AG04450 (cell line): ENCODE results near the gene USP7. TPM values are rescaled to one million over a fixed set of nuclear protein-coding genes. Genes with fewer than 3 reads are reported as not detected.

ENCODE experiments used
- CTCF ChIA-PET: fragments of 300-600, 350-600 bp; formaldehyde crosslinking; extraction: SDS; loops from one replicate; lab custom pipeline; 2022; ENCODE audit warnings: antibody characterized with exemption, inconsistent platforms; lab: Charles Lee
- POLR2A ChIA-PET: fragments of 350-600 bp; formaldehyde crosslinking; extraction: SDS; loops from one replicate; lab custom pipeline; 2021; ENCODE audit warnings: antibody characterized with exemption, inconsistent platforms; lab: Yijun Ruan, JAX
- DNase-seq: peaks from one replicate; pipeline ENCODE4 v3.0.0-alpha.2; 2011; ENCODE audit warnings: low read depth, low spot score
- H3K27ac ChIP-seq: one replicate; pipeline ENCODE4 v1.5.1; 2012; ENCODE audit warnings: low read depth, low read length, control low read depth
- H3K27me3 ChIP-seq: one replicate; pipeline ENCODE4 v1.6.0; 2012; ENCODE audit warnings: low read length; ENCODE audit not compliant: control insufficient read depth, insufficient read depth
- H3K4me3 ChIP-seq: 2 replicates; pipeline ENCODE4 v1.5.1; 2011; ENCODE audit warnings: mild to moderate bottlenecking, low read depth, low read length, control low read depth
- H3K9me3 ChIP-seq: 2 replicates; pipeline ENCODE4 v1.5.1; 2012; ENCODE audit warnings: low read length; ENCODE audit not compliant: control insufficient read depth, insufficient read depth
- CTCF ChIP-seq: IDR thresholded peaks from 2 replicates; pipeline ENCODE4 v1.5.1; 2011; ENCODE audit warnings: low read depth, low read length, control low read depth, inconsistent platforms
- polyA plus RNA-seq: library from polyadenylated mRNA; depleted of rRNA; stranded (reverse); fragments of >200 nt; gene quantifications from 2 replicates; pipeline ENCODE4 v1.2.3, GENCODE V29; 2011

Gene USP7
- polyA plus RNA-seq, 1 experiment: 26.9 TPM

- Histone ChIP-seq H3K9me3 (no peaks in the 10 kb centered on the region), H3K27me3 (no peaks in the 10 kb centered on the region), H3K27ac (no peak overlapping the region), H3K4me3 (no peak overlapping the region)
- POLR2A ChIA-PET: no interaction called here
- DNase-seq: no peak
- no peak for TF ChIP-seq CTCF
- CTCF ChIA-PET: no interaction called here
Measured at GRCh38 chr16:8929086-8929748, 34.5 kb downstream of the USP7 start.

GRCh38 chr16:8928467-8928957 lies 35.2 kb downstream of the USP7 start:
- Histone ChIP-seq H3K4me3 (no peak overlapping the region), H3K27ac (no peak overlapping the region), H3K27me3 (no peaks in the 10 kb centered on the region), H3K9me3 (no peaks in the 10 kb centered on the region)
- ChIA-PET POLR2A (no interaction called here), CTCF (interaction anchor here (0.5 to 1.3 kb wide), 4 partner anchors 8 to 1809 kb away, joined by 3 to 13 read pairs (median 3); no protein-coding TSS in a partner anchor)
- no peak for TF ChIP-seq CTCF
- peak; percentile 21 for DNase-seq

GRCh38 chr16:8926827-8927226 lies 36.9 kb downstream of the USP7 start:
- no peak overlapping the region for H3K27ac ChIP-seq
- no peak overlapping the region for H3K4me3 ChIP-seq
- no peaks in the 10 kb centered on the region for H3K9me3 ChIP-seq
- no peak for DNase-seq
- no peaks in the 10 kb centered on the region for H3K27me3 ChIP-seq
- ChIA-PET POLR2A (no interaction called here), CTCF (no interaction called here)
- no peak for TF ChIP-seq CTCF

- Histone ChIP-seq H3K4me3 (no peak overlapping the region), H3K9me3 (no peaks in the 10 kb centered on the region), H3K27me3 (no peaks in the 10 kb centered on the region), H3K27ac (no peak overlapping the region)
- ChIA-PET POLR2A (no interaction called here), CTCF (interaction anchor here (0.6 to 1.1 kb wide), 4 partner anchors 11 to 176 kb away, joined by 3 to 4 read pairs (median 4); no protein-coding TSS in a partner anchor)
- no peak for DNase-seq
- no peak for TF ChIP-seq CTCF
Measured at GRCh38 chr16:8925455-8925854, 38.3 kb downstream of the USP7 start.

GRCh38 chr16:8924214-8924613 lies 39.5 kb downstream of the USP7 start:
- Histone ChIP-seq H3K27me3 (no peaks in the 10 kb centered on the region), H3K27ac (no peak overlapping the region), H3K9me3 (no peaks in the 10 kb centered on the region), H3K4me3 (no peak overlapping the region)
- no peak for DNase-seq
- ChIA-PET CTCF (no interaction called here), POLR2A (no interaction called here)
- no peak for TF ChIP-seq CTCF
